ENCODE data around the gene CATSPER3.

- TF ChIP-seq CTCF (IDR thresholded peaks at IDR 0.05; ENCODE audit: insufficient read depth, low read length) (no peak), REST (IDR thresholded peaks at IDR 0.05; ENCODE audit: insufficient replicate concordance, low read depth) (no peak), POLR2AphosphoS5 (IDR thresholded peaks at IDR 0.05; ENCODE audit: low read depth) (no peak), SPI1 (IDR thresholded peaks at IDR 0.05; ENCODE audit: borderline replicate concordance, low read depth) (no peak)
Measured at GRCh38 chr5:134938030-134938429, 29.7 kb upstream of the CATSPER3 start.
